ENCODE data around the gene LRP5.

- no peak for TF ChIP-seq CTCF (IDR thresholded peaks at IDR 0.05)
- no peak for TF ChIP-seq POLR2A (IDR thresholded peaks at IDR 0.05)
- no peak for TF ChIP-seq EP300 (IDR thresholded peaks at IDR 0.05)
Observed at GRCh38 chr11:68279676-68280075, 32.7 kb upstream of the LRP5 start.

All from ovary (tissue), 3 donors.